Ovary (tissue), 3 donors: ENCODE results near the gene DENND5B.

Experiments
- POLR2A ChIP-seq: fragments of 450-650 bp; IDR thresholded peaks from one replicate; pipeline ENCODE4 v1.6.1; 2017; ENCODE audit warnings: antibody characterized with exemption, mild to moderate bottlenecking, moderate library complexity
- TF ChIP-seq, protein P1 (sequence below), 3 donors: fragments of 450-650 bp in 2 of 3; fragments of 200-600 bp in 1 of 3; IDR thresholded peaks; one replicate each; pipeline versions ENCODE4 v1.5.1 to v1.8.0; 2016 to 2022; ENCODE audit warnings: antibody characterized with exemption in 3 of 3, mild to moderate bottlenecking in 1 of 3
- donor health status: DM: no; HTN: no; CAD: no.

DNA sequence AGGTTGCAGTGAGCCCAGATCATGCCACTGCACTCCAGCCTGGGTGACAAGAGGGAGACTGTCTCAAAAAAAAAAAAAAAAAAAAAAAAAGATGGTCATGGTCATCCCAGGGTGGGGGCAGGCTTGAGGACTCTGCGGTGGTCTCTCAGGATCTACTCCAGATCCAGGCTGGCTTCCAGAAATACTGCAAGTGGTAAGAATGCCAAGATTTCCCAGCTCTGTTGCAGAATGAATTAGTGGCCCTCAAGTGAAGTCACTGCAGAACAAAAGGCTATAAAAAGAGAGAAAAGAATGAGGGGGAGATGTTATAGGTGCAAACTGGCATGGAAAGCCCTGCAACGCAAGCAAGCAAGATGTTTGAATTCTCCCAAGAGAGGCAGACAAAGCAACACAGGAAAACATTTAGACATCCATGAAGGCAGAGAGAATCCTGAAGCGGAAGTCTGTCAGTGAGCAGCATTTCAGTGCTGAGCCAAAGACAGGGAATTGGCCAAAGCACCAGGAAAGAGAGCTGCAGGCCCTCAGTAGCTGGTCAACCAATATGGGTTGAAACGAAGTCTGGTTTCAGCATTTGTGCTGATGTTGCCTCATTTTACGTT, 36.6 kb upstream of the DENND5B start:
- TF ChIP-seq, protein P1, sequence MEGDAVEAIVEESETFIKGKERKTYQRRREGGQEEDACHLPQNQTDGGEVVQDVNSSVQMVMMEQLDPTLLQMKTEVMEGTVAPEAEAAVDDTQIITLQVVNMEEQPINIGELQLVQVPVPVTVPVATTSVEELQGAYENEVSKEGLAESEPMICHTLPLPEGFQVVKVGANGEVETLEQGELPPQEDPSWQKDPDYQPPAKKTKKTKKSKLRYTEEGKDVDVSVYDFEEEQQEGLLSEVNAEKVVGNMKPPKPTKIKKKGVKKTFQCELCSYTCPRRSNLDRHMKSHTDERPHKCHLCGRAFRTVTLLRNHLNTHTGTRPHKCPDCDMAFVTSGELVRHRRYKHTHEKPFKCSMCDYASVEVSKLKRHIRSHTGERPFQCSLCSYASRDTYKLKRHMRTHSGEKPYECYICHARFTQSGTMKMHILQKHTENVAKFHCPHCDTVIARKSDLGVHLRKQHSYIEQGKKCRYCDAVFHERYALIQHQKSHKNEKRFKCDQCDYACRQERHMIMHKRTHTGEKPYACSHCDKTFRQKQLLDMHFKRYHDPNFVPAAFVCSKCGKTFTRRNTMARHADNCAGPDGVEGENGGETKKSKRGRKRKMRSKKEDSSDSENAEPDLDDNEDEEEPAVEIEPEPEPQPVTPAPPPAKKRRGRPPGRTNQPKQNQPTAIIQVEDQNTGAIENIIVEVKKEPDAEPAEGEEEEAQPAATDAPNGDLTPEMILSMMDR (IDR thresholded peaks at IDR 0.05), result no peak
- no peak for TF ChIP-seq POLR2A
